Stimulated activated naive CD4-positive, alpha-beta T cell (primary cell): ENCODE measurements around the gene PAX5.

ENCODE experiments used
- DNase-seq, 6 experiments: peaks; one replicate each; lab custom pipeline; 2025; lab: John Stamatoyannopoulos, UW

The PAX5 gene

DNA sequence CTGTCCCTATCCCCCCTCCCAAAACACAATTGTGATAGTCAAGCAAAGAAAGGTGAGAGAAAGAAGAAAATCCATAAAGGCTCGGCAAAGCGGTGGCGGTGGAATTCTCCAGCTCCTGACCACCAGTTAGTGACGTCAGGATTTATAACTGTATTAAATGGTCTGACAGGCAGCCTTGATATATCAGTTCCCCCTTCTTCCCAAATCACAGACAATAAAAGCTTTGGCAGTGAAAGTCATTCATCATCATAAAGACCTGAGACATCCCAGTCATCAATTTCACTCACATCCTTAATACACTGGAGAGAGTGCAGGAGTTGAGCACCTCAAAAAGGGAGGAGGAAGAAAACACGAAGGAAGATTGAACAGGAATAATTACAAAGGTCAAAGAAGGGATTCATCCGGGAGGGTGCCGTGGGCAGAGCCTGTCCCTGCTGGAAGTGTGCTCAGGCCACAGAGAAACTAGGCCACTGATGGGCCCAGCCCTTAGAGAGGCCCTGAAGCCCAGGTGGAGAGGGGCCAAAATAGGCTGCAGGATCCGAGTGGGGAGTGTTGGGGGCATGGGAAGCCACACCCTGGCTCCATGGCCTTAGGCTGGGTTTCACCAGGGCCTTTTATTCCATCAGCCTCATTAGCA is 131.9 kb downstream of the PAX5 start:
- DNase-seq = no peak

DNA sequence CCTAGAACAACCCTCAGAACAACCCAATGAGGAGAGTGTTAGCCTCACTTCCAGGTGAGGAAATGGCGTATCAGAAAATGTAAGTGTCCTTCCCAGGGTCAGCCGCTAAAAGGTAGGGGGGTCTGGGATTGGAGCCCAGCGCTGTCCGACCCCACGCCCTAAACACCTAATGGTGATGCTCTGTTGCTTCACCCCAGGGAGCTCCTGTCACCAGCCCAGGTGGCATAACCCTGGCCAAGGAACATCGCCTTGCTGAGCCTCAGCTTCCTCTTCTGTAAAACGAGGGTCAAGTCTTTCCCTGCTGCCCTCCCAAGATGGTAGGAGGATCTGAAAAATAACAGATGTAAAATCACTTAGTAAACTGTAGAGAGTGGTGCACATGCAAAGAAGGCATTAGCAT is 132.5 kb downstream of the PAX5 start:
- DNase-seq = no peak

DNA sequence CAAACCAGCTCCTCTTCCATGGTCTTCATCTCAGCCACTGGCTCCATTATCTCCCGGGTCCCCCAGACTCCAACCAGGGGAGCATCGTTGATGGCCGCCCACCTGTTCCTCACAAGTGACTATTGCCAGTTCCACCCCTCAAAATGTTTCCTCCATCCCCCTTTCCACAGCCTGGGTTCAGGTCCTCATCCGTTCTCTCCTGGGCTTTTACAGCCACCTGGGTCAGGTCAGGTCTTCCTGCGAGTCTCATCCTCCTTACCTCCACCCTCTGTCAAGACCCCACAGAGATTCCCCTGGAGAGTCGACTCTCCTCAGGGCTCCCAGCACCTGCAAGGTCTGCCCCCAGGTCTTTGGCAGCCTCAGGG is 133.2 kb downstream of the PAX5 start:
- no peak for DNase-seq

DNA sequence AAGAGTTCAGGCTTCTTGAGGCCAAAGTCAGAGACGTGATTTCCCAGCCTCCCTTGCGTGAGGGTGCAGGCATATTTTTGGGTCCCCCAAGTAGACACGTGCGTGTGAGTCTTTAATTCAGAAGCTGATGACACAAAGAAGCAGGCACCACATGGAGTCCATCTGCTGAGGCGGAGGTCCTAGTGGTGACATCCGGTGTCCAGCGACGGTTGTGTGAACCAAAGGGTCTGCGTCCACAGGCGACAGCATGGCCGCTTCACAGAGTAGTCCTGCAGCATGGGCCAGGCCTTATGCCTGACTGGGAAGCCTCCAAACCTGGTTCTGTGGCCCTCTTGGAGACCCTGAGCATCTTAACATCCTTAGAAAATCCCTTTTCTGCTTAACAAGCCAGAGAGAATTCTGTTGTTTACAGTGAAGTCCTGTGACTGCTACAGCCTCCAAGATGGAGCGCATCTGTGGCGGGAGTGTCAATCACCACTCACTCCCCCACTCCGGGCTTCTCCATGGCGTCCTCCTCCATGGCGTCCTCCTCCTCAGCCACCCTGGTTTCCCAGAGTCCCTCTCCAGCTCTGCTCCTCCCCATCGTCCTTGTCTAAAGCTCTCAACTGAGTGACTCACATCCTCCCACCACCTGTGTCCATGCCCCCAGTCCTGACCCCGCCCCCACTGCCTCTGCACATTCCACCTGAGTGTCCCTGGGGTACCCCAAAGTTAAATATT is 133.8 kb downstream of the PAX5 start:
- DNase-seq = no peak

- DNase-seq = no peak
Observed at GRCh38 chr9:36899406-36899805, 134.7 kb downstream of the PAX5 start.

DNA sequence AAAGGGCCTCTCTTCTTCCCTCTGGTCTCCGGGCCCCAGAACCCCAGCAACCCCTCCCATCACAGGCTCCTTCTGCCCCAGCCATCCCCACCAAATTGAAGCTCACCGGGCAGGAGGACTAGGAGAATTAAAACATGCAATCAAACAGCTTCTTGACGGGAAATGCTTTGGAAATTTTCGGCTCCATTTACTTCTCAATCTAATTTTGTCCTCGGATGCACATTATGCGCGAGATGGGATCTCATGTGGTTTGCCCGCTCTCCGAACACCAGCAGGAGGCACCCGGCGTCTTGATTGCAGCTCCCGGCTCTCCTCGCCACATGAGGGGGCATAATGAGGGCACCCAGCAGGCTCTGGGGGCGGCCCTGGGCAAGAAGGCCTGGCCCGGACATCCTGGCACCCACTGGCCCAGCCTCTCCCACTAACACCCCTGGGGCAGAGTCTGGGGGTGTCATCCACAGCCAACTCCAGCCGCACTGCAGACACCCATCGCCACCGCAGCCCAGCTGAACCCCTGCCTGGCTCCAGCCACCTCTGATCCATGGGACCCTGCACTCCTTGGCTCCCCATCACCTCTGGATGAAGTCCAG is 135.5 kb downstream of the PAX5 start:
- no peak for DNase-seq

GRCh38 chr9:36897478-36897877 is 136.6 kb downstream of the PAX5 start:
- DNase-seq = no peak

GRCh38 chr9:36897019-36897418 is 137.0 kb downstream of the PAX5 start:
- no peak for DNase-seq

- no peak for DNase-seq
Observed at GRCh38 chr9:36896296-36896695, 137.8 kb downstream of the PAX5 start.

DNA sequence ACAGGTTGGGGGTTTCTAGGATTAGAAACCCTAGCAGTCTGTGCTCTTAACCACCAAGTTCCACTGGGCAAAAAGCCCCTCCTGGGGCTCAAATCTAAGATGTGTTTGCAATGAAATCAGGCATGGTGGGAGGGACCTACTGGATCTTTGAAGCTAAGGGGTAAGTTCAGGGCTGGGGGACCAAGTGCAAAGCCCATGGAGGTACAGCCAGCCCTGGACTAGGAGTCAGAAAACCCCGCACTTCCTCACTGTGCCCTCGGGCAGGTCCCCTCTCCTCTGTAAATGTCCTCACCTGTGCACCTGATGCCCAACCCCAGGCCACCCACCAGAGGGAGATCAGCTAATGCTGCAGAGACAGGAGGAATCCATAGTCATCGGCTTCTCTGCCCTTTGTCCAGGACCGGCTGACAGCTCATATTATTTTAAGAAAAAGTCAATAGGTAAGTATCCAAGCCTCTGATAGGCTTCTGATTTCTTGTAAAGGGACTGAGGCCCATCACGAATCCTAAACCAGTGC is 138.3 kb downstream of the PAX5 start:
- no peak for DNase-seq

DNA sequence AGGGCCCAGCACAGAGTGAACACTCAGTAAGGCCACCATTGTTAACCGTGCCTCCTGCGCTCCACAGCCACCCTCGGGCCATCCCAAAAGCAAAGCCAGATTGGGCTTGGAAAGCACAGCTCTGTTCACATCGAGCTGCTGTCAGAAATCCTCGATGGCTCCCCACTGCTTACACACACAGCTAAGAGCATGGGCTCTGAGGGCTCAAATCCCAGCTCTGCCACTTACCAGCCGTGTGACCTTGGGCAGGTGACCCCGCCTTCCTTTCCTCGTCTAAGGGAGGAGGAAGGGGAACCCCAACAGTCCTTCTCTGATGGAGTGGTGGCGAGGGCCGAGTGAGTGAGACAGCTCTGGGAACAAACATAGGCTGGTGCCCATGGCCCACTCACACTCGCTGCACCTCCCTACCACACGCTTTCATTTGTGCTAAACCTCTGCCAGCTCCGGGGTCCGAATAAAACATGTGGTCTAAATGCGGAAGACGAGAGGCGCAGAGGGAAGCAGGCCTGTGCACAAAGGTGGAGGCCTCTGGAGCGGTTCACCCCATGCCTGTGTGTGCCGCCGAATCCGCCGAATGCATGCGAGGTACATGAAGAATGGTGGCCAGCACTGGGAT is 139.3 kb downstream of the PAX5 start:
- no peak for DNase-seq

- DNase-seq = no peak
Observed at GRCh38 chr9:36893911-36894310, 140.2 kb downstream of the PAX5 start.

DNA sequence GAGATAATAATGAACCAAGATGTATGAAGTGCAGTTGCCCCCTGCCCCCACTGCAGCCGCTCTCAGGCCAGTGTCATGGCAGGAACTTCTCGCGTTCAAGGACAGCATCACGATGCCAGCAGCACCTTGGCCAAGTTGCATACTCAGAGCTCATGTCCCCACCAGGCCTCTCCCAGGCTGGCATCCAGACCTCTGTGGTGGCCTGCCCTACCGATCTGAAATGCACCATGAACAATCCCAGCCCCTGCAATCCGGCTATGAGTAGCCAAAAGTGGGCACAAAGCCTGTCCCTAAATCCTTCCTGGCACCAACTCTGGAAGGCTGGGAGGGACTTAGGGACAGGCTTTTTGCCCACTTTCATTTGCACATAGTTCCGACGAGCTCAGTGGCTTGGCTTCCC is 140.9 kb downstream of the PAX5 start:
- no peak for DNase-seq

- no peak for DNase-seq
Observed at GRCh38 chr9:36892279-36892678, 141.8 kb downstream of the PAX5 start.

DNA sequence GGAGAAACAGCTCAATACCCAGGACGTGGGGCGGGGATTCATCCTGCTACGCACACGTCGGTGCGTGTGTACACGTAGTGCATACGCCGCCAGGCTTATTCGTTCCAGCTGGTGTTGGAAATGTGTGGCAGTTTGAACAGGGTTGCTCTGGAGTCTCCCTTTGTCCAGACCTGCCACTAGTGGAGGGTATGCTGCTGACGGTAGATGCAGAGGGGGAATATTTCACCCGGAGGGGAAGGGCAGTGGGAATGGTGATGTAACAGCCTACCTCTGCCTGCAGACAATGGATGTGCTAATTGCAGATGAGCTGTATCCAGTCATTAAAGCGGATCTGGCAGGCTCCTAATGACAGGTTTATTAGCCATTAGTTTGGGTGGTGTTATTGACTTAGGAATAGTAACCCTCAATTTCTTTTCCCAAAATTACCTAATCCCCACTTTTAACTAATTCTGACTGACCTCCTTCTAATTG is 142.7 kb downstream of the PAX5 start:
- DNase-seq = no peak

GRCh38 chr9:36889844-36890243 is 144.2 kb downstream of the PAX5 start:
- no peak for DNase-seq

DNA sequence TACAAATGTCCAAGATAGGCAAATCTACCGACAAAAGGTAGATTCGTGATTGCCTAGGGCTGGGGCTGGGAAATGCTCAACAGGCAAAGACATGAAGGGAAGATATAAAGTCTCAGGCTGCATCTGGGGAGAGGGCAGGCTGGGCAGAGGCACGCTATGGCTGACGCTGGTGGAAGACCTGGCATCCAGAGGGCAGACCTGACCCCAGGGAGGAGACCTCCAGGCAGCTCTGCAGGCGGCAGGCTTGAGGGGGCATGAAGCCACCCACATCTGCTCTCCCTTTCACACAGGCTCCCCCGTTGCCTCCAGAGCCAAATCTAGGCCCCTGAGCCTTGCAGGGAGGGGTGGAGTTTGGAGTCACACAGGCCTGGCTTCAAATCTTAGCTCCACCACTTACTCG is 145.5 kb downstream of the PAX5 start:
- DNase-seq = no peak

- no peak for DNase-seq
Observed at GRCh38 chr9:36884721-36885120, 149.3 kb downstream of the PAX5 start.

GRCh38 chr9:36882594-36882993 is 151.5 kb downstream of the PAX5 start:
- DNase-seq = no peak

GRCh38 chr9:36881743-36882441 is 152.2 kb downstream of the PAX5 start:
- DNase-seq = no peak

GRCh38 chr9:36881316-36881715 is 152.8 kb downstream of the PAX5 start:
- no peak for DNase-seq

- no peak for DNase-seq
Observed at GRCh38 chr9:36880075-36880474, 154.0 kb downstream of the PAX5 start.
